ENCODE measurements around the gene CNTFR. TPM values are rescaled to one million over a fixed set of nuclear protein-coding genes. Genes with fewer than 3 reads are reported as not detected.
A peak's percentile ranks its signal among the peaks of the same experiment; 100 is the strongest.

Gene CNTFR
- total RNA-seq, 1 experiment from 2014 or later, result not detected

DNA sequence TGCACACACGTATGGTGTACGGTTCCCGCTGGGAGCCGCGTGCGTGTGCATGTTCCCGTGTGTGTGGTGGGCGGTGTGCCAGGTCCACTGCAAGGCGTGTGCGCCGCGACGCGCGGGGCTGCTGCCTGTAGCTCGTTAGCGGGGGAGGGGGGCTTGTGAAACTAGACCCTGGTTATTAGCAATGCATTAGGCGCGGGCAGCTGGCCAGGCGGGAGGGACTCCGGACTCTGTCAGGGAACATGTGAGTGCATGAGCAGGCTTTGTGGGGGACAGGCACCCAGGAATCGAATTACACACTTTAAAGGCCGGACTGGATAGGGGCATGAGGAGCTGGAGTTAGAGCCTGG, 34.5 kb downstream of the CNTFR start:
- H3K4me3 ChIP-seq, result no peak overlapping the region
- no peaks in the 10 kb centered on the region for H3K9me3 ChIP-seq
- DNase-seq, result no peak
- H3K36me3 ChIP-seq, result no peaks in the 10 kb centered on the region
- H3K27me3 ChIP-seq, result no peaks in the 10 kb centered on the region

DNA sequence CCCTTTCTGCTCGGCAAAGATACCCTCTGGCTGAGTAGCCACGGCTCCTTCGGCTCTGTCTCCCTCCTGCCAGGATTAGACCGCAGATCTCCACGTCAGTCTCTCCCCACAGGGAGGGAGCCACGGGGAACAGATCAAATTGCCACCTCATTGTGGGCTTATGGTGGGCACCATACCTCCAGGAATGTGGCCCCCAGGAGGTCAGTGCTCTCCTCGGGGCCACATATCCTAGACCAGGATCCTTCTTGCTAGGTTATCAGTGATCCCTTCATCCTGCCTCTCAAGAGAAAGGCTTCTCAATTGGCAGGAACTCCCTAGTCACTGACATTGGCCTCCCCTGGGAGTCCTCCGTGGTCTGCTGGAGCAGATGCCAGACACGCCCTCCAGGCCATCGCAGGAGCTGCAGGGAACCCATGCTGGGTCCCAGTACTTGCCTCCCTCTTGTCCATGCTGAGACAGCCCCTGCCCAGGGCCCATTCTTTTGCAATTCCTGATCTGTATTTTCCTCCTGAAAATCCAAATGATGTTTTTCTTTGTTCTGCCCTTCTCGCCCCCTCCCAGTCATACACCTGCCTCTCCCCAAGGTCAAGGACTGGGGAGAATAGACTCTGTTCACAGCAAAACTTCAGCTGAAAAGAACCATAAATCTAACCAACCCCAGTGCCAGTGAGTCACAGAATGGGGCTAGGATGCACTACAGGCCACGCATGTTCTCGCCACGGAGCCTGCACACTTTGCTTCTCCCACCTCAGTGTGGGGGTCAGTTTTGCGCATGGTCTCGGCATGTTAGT, 35.1 kb downstream of the CNTFR start:
- Histone ChIP-seq H3K36me3 (no peaks in the 10 kb centered on the region), H3K27me3 (no peaks in the 10 kb centered on the region), H3K4me3 (no peak overlapping the region), H3K9me3 (no peaks in the 10 kb centered on the region)
- DNase-seq, result no peak

DNA sequence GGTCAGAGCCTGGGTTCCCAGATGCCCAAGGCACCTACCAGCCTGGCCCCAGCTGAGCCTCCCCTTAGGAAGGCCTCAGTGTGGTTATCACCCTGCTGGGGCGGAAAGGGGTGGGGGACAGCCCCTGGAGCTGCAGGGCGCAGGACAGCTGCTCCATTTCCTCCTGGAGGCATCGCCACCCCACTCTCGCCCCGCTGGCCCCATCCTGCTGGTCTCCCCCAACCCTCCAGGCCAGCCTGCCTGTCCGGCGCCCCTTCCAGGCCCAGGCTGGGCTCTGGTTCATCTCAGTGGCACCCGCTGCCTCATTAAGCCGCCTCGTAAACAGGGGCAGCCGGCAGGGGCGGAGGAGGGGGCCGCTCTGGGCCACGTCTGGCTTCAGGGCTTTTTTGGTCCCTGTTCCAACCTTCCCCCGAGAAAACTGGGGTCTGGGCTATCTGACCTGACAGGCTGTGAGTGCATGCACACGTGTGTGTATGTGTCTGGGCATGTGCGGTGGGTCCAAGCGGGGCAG, 36.0 kb downstream of the CNTFR start:
- no peaks in the 10 kb centered on the region for H3K27me3 ChIP-seq
- no peak overlapping the region for H3K4me3 ChIP-seq
- H3K9me3 ChIP-seq, result no peaks in the 10 kb centered on the region
- no peaks in the 10 kb centered on the region for H3K36me3 ChIP-seq
- no peak for DNase-seq

DNA sequence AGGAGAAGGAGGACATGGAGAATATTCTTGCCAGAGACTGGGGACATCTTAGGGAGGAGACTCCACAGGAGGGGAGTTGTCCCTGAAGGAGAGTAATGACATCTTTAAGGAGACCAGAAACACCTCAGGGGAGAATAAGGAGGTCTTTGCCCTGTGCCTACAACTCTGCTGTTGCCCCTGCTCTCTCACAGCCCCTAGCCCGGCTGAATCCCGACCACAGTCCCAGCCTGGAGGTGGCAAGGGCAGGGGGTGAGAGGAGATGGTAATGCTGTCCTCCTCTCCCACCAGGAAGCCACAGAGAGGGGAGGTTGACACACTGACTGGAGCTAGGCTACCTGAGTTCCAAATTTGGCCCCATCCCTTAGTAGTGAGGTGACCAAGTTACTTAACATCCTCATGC, 36.5 kb downstream of the CNTFR start:
- H3K27me3 ChIP-seq, result no peaks in the 10 kb centered on the region
- H3K36me3 ChIP-seq, result no peaks in the 10 kb centered on the region
- no peak overlapping the region for H3K4me3 ChIP-seq
- H3K9me3 ChIP-seq, result no peaks in the 10 kb centered on the region
- no peak for DNase-seq

DNA sequence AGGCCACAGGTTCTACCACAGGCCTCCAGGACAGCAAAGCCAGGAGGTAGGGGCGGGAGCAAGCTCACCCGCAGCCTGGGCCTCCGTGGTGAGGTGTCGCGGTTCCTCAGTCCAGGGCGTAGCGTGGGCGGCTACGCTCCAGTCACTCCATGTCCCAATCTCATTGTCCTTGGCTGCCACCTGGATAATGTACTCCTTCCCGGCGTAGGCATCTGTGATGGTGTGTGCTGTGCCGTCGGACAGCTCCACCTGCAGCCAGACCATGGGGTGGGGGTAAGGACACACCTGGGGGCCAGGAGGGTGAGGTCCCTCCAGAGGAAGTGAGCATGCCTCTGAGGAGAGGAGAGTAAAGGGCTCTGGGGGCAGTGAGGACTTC, 36.9 kb downstream of the CNTFR start:
- Histone ChIP-seq H3K27me3 (no peaks in the 10 kb centered on the region), H3K4me3 (no peak overlapping the region), H3K9me3 (no peaks in the 10 kb centered on the region), H3K36me3 (no peaks in the 10 kb centered on the region)
- no peak for DNase-seq

- no peak overlapping the region for H3K4me3 ChIP-seq
- no peaks in the 10 kb centered on the region for H3K36me3 ChIP-seq
- no peak for DNase-seq
- no peaks in the 10 kb centered on the region for H3K9me3 ChIP-seq
- H3K27me3 ChIP-seq, result no peaks in the 10 kb centered on the region
Measured at GRCh38 chr9:34551751-34552605, 37.5 kb downstream of the CNTFR start.

GRCh38 chr9:34550681-34551270, 38.7 kb downstream of the CNTFR start:
- no peak for DNase-seq
- Histone ChIP-seq H3K36me3 (no peaks in the 10 kb centered on the region), H3K27me3 (no peaks in the 10 kb centered on the region), H3K9me3 (no peaks in the 10 kb centered on the region), H3K4me3 (no peak overlapping the region)

- H3K27me3 ChIP-seq, result no peaks in the 10 kb centered on the region
- no peaks in the 10 kb centered on the region for H3K36me3 ChIP-seq
- H3K4me3 ChIP-seq, result no peak overlapping the region
- no peak for DNase-seq
- no peaks in the 10 kb centered on the region for H3K9me3 ChIP-seq
Measured at GRCh38 chr9:34550016-34550680, 39.4 kb downstream of the CNTFR start.

DNA sequence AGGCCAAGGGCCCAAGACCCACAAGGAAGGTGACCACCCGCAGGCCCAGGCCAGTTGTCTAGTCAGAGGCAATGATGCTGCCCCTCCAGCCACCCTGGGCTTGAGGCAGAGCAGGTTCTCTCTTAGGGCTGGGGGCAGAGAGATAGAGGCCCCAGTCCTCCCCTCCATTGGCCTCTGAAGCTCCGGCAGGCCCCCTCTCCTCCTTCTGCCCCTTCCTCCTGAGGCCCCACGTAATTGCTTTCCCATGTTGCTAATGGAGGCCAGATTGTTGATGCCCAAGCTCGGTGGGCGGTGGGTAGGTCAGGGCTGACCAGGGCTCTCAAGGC, 40.2 kb downstream of the CNTFR start:
- H3K4me3 ChIP-seq, result no peak overlapping the region
- DNase-seq, result no peak
- no peaks in the 10 kb centered on the region for H3K9me3 ChIP-seq
- no peaks in the 10 kb centered on the region for H3K27me3 ChIP-seq
- H3K36me3 ChIP-seq, result no peaks in the 10 kb centered on the region

GRCh38 chr9:34547960-34548611, 41.4 kb downstream of the CNTFR start:
- Histone ChIP-seq H3K27me3 (no peaks in the 10 kb centered on the region), H3K36me3 (no peaks in the 10 kb centered on the region), H3K9me3 (no peaks in the 10 kb centered on the region), H3K4me3 (no peak overlapping the region)
- peak; percentile 39 for DNase-seq

DNA sequence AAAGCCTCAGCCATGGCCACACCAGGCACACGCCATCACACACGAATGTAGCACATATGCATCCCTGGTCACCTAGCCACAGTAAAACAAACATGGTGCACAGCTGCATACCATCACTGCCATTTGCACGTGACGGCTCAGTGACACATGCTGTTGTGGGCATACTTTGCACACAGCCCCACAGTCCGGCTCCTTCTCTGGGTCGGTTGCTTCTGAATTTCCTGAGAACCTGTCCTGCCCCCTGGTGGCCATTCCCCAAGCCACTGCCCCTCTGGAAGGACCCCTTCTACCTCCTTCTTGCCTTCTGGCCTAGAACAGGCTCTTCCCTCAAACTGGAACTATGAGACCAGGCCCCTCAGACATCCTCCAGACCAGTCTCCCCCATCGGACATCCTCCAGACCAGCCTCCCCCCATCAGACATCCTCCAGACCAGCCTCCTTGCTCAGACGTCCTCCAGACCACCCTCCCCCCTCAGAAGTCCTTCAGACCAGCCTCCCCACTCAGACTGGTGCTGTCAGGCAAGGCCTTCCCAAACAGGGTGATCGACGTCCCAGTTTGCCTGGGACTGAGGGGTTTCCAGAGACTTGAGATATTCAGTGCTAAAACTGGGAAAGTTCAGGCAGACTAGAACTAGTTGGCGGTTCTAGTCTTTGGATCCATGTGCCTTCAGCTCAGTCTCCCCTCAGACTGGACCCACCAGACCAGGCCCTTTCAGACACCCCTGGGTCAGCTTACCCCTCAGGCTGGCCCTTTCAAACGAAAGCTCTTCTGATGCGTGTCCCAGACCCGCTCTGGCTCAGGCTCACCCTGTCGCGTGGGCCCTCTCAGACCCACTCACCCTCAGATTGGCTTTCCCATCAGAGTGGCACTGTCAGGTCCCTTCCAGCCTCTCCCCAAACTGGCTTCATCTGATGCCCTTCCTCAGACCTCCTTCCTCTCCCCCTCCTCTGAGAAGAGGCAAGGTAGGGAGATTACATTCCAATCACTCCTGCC, 42.4 kb downstream of the CNTFR start:
- Histone ChIP-seq H3K4me3 (no peak overlapping the region), H3K9me3 (no peaks in the 10 kb centered on the region), H3K36me3 (no peaks in the 10 kb centered on the region), H3K27me3 (no peaks in the 10 kb centered on the region)
- peak; percentile 51 for DNase-seq

DNA sequence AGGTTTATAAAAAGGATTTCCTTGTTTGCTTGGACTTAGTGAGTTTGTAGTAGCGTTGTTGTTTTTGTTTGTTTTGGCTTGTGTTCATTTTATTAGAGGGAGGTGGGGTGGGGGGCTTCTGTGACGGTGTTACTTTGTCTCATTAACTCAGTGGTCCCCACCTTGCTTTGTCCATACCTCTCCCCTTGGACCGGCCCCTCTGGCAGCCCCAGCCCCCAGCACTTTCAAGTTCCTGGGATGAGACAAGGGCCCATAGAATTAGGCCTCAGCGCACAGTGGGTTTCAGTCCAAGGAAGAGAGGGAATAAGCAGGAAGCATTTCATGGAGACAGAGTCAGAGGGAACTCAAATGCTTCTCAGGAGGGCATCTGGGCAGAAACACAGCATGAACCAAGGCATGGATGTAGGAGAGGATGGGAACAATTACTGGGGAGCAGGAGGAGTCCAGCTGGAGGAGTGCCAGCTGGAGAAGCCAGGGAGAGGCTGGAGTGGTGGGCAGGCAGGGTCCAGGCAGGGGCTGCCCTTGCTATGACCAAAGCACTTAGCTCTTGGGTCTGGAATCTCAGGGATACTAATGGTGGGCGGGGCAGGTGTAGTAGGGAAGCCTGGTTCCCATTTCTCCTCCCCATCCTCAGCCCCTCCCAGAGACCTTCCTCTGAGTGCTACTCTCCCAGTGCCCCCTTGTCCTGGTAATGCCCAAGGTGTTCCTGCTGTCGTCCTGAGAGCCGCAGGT, 43.3 kb downstream of the CNTFR start:
- no peaks in the 10 kb centered on the region for H3K36me3 ChIP-seq
- H3K4me3 ChIP-seq, result no peak overlapping the region
- no peaks in the 10 kb centered on the region for H3K27me3 ChIP-seq
- H3K9me3 ChIP-seq, result no peaks in the 10 kb centered on the region
- no peak for DNase-seq

DNA sequence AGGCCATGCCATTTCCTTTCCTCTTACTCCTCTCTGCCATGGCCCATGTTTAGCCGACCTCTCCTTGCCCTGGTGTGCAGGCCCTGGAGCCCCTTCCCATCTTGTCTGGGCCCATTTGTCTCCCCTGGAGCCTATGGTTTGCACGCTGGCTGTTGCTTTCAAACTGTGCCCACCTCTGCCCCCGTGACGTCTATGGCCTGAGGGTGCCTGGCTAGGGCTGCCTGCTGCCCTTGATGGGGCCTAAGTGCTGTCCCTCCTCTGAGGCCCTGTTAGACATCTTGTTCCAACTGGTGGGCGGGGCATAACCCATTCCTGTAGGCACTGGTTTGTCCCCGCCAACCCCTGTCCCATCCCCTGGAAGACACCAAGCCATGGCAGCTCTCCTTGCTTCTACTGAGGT, 44.0 kb downstream of the CNTFR start:
- H3K27me3 ChIP-seq, result no peaks in the 10 kb centered on the region
- no peak overlapping the region for H3K4me3 ChIP-seq
- H3K9me3 ChIP-seq, result no peaks in the 10 kb centered on the region
- no peaks in the 10 kb centered on the region for H3K36me3 ChIP-seq
- no peak for DNase-seq

GRCh38 chr9:34544035-34544434, 45.5 kb downstream of the CNTFR start:
- no peaks in the 10 kb centered on the region for H3K9me3 ChIP-seq
- no peak overlapping the region for H3K4me3 ChIP-seq
- DNase-seq, result no peak
- H3K27me3 ChIP-seq, result no peaks in the 10 kb centered on the region
- no peaks in the 10 kb centered on the region for H3K36me3 ChIP-seq

- no peaks in the 10 kb centered on the region for H3K27me3 ChIP-seq
- DNase-seq, result no peak
- no peak overlapping the region for H3K4me3 ChIP-seq
- no peaks in the 10 kb centered on the region for H3K9me3 ChIP-seq
- no peaks in the 10 kb centered on the region for H3K36me3 ChIP-seq
Measured at GRCh38 chr9:34541540-34541939, 48.0 kb downstream of the CNTFR start.
